ENCODE measurements around the gene IPCEF1. TPM values are rescaled to one million over a fixed set of nuclear protein-coding genes. Genes with fewer than 3 reads are reported as not detected.

Gene IPCEF1
- total RNA-seq: 1.4 TPM
- 1 to 10 TPM in 3 of 8 donors, under 1 TPM in 5; 0.60 to 1.5 (median 0.75) TPM for polyA plus RNA-seq (ENCODE audit: insufficient read depth in 1 of 8, insufficient read length in 8 of 8, low replicate concordance in 1 of 8)
- long read RNA-seq, donor 1: 0 reads
- long read RNA-seq, donor 2: 0 reads
- long read RNA-seq, donor 3: 0 reads
- long read RNA-seq, donor 4: 0 reads
- long read RNA-seq, donor 5: 0 reads
- long read RNA-seq, donor 6: 0 reads
- long read RNA-seq, donor 7: 0 reads
- long read RNA-seq, donor 8: 0 reads
- long read RNA-seq, donor 9: 0 reads
- long read RNA-seq, donor 10: 0 reads
- long read RNA-seq, donor 11: 0 reads

- peak within 1 kb of the TSS; percentile 20 for H3K27ac ChIP-seq (ENCODE audit: low read length)
- no peaks in the 10 kb centered on the region for H3K9me3 ChIP-seq (replicated peaks; ENCODE audit: control insufficient read depth, low read depth, low read length)
- no peaks in the 10 kb centered on the region for H3K36me3 ChIP-seq (ENCODE audit: control insufficient read depth, insufficient read depth, low read length)
- H3K4me1 ChIP-seq (ENCODE audit: control insufficient read depth, insufficient read depth, low read length): no peaks in the 10 kb centered on the region
- WGBS (ENCODE audit: insufficient coverage): 80% methylated on average over 1 of the region's 3 CpGs
- peak; percentile 55 for DNase-seq
- peak within 1 kb of the TSS; percentile 15 for H3K4me3 ChIP-seq (ENCODE audit: low read length)
- H3K27me3 ChIP-seq (ENCODE audit: control insufficient read depth, insufficient read depth, low read length): no peaks in the 10 kb centered on the region
Observed at GRCh38 chr6:154356690-154357089, at the start of gene IPCEF1. Gene IPCEF1 (minus strand): TSS chr6:154356803. CDS start chr6:154265947, 90,856 bp downstream.

- Histone ChIP-seq H3K27ac (ENCODE audit: low read length) (no peak overlapping the region), H3K4me1 (ENCODE audit: control insufficient read depth, insufficient read depth, low read length) (peaks cover 17% of the 10 kb centered on the region), H3K36me3 (ENCODE audit: control insufficient read depth, insufficient read depth, low read length) (peaks cover 28% of the 10 kb centered on the region), H3K27me3 (ENCODE audit: control insufficient read depth, insufficient read depth, low read length) (no peaks in the 10 kb centered on the region), H3K9me3 (replicated peaks; ENCODE audit: control insufficient read depth, low read depth, low read length) (no peaks in the 10 kb centered on the region), H3K4me3 (ENCODE audit: low read length) (no peak overlapping the region)
- DNase-seq: no peak
- 91% methylated on average over 18 of the region's 20 CpGs for WGBS (ENCODE audit: insufficient coverage)
Observed at GRCh38 chr6:154406301-154406700, 49.7 kb upstream of the IPCEF1 start.

- no peak overlapping the region for H3K4me3 ChIP-seq (ENCODE audit: low read length)
- H3K4me1 ChIP-seq (ENCODE audit: control insufficient read depth, insufficient read depth, low read length): peaks cover 5% of the 10 kb centered on the region
- H3K36me3 ChIP-seq (ENCODE audit: control insufficient read depth, insufficient read depth, low read length): peaks cover 36% of the 10 kb centered on the region
- no peaks in the 10 kb centered on the region for H3K27me3 ChIP-seq (ENCODE audit: control insufficient read depth, insufficient read depth, low read length)
- H3K27ac ChIP-seq (ENCODE audit: low read length): no peak overlapping the region
- WGBS (ENCODE audit: insufficient coverage): no CpG with 5 or more reads among the region's 6 CpGs
- no peak for DNase-seq
- H3K9me3 ChIP-seq (replicated peaks; ENCODE audit: control insufficient read depth, low read depth, low read length): no peaks in the 10 kb centered on the region
Observed at GRCh38 chr6:154404791-154405400, 48.3 kb upstream of the IPCEF1 start.

- WGBS (ENCODE audit: insufficient coverage): 43% methylated on average over 4 of the region's 4 CpGs
- Histone ChIP-seq H3K9me3 (replicated peaks; ENCODE audit: control insufficient read depth, low read depth, low read length) (no peaks in the 10 kb centered on the region), H3K4me1 (ENCODE audit: control insufficient read depth, insufficient read depth, low read length) (peaks cover 4% of the 10 kb centered on the region), H3K27ac (ENCODE audit: low read length) (no peak overlapping the region), H3K27me3 (ENCODE audit: control insufficient read depth, insufficient read depth, low read length) (no peaks in the 10 kb centered on the region), H3K4me3 (ENCODE audit: low read length) (no peak overlapping the region), H3K36me3 (ENCODE audit: control insufficient read depth, insufficient read depth, low read length) (peaks cover 33% of the 10 kb centered on the region)
- DNase-seq: peak; percentile 48
Observed at GRCh38 chr6:154403788-154404187, 47.2 kb upstream of the IPCEF1 start.

GRCh38 chr6:154402081-154402780, 45.6 kb upstream of the IPCEF1 start:
- Histone ChIP-seq H3K9me3 (replicated peaks; ENCODE audit: control insufficient read depth, low read depth, low read length) (no peaks in the 10 kb centered on the region), H3K4me3 (ENCODE audit: low read length) (no peak overlapping the region), H3K36me3 (ENCODE audit: control insufficient read depth, insufficient read depth, low read length) (peaks cover 31% of the 10 kb centered on the region), H3K27me3 (ENCODE audit: control insufficient read depth, insufficient read depth, low read length) (no peaks in the 10 kb centered on the region), H3K4me1 (ENCODE audit: control insufficient read depth, insufficient read depth, low read length) (peaks cover 4% of the 10 kb centered on the region), H3K27ac (ENCODE audit: low read length) (no peak overlapping the region)
- DNase-seq: no peak
- no CpG with 5 or more reads among the region's 6 CpGs for WGBS (ENCODE audit: insufficient coverage)

GRCh38 chr6:154399097-154399496, 42.5 kb upstream of the IPCEF1 start:
- no peaks in the 10 kb centered on the region for H3K9me3 ChIP-seq (replicated peaks; ENCODE audit: control insufficient read depth, low read depth, low read length)
- peaks cover 4% of the 10 kb centered on the region for H3K4me1 ChIP-seq (ENCODE audit: control insufficient read depth, insufficient read depth, low read length)
- DNase-seq: no peak
- no peak overlapping the region for H3K4me3 ChIP-seq (ENCODE audit: low read length)
- WGBS (ENCODE audit: insufficient coverage): 93% methylated on average over 2 of the region's 5 CpGs
- H3K27me3 ChIP-seq (ENCODE audit: control insufficient read depth, insufficient read depth, low read length): no peaks in the 10 kb centered on the region
- H3K27ac ChIP-seq (ENCODE audit: low read length): no peak overlapping the region
- peaks cover 17% of the 10 kb centered on the region for H3K36me3 ChIP-seq (ENCODE audit: control insufficient read depth, insufficient read depth, low read length)

GRCh38 chr6:154397491-154398195, 41.0 kb upstream of the IPCEF1 start:
- Histone ChIP-seq H3K4me3 (ENCODE audit: low read length) (no peak overlapping the region), H3K9me3 (replicated peaks; ENCODE audit: control insufficient read depth, low read depth, low read length) (no peaks in the 10 kb centered on the region), H3K36me3 (ENCODE audit: control insufficient read depth, insufficient read depth, low read length) (peaks cover 16% of the 10 kb centered on the region), H3K27me3 (ENCODE audit: control insufficient read depth, insufficient read depth, low read length) (no peaks in the 10 kb centered on the region), H3K4me1 (ENCODE audit: control insufficient read depth, insufficient read depth, low read length) (no peaks in the 10 kb centered on the region), H3K27ac (ENCODE audit: low read length) (no peak overlapping the region)
- no peak for DNase-seq
- WGBS (ENCODE audit: insufficient coverage): 90% methylated on average over 5 of the region's 9 CpGs

GRCh38 chr6:154395878-154396277, 39.3 kb upstream of the IPCEF1 start:
- Histone ChIP-seq H3K9me3 (replicated peaks; ENCODE audit: control insufficient read depth, low read depth, low read length) (no peaks in the 10 kb centered on the region), H3K27me3 (ENCODE audit: control insufficient read depth, insufficient read depth, low read length) (no peaks in the 10 kb centered on the region), H3K27ac (ENCODE audit: low read length) (no peak overlapping the region), H3K4me1 (ENCODE audit: control insufficient read depth, insufficient read depth, low read length) (no peaks in the 10 kb centered on the region), H3K36me3 (ENCODE audit: control insufficient read depth, insufficient read depth, low read length) (peaks cover 3% of the 10 kb centered on the region), H3K4me3 (ENCODE audit: low read length) (no peak overlapping the region)
- no peak for DNase-seq
- 86% methylated on average over 5 of the region's 6 CpGs for WGBS (ENCODE audit: insufficient coverage)

GRCh38 chr6:154395316-154395715, 38.7 kb upstream of the IPCEF1 start:
- Histone ChIP-seq H3K4me3 (ENCODE audit: low read length) (no peak overlapping the region), H3K9me3 (replicated peaks; ENCODE audit: control insufficient read depth, low read depth, low read length) (no peaks in the 10 kb centered on the region), H3K36me3 (ENCODE audit: control insufficient read depth, insufficient read depth, low read length) (peaks cover 3% of the 10 kb centered on the region), H3K4me1 (ENCODE audit: control insufficient read depth, insufficient read depth, low read length) (no peaks in the 10 kb centered on the region), H3K27ac (ENCODE audit: low read length) (no peak overlapping the region), H3K27me3 (ENCODE audit: control insufficient read depth, insufficient read depth, low read length) (no peaks in the 10 kb centered on the region)
- no peak for DNase-seq

GRCh38 chr6:154394571-154394970, 38.0 kb upstream of the IPCEF1 start:
- 60% methylated on average over 1 of the region's 3 CpGs for WGBS (ENCODE audit: insufficient coverage)
- H3K27ac ChIP-seq (ENCODE audit: low read length): no peak overlapping the region
- H3K9me3 ChIP-seq (replicated peaks; ENCODE audit: control insufficient read depth, low read depth, low read length): peaks cover 2% of the 10 kb centered on the region
- no peaks in the 10 kb centered on the region for H3K4me1 ChIP-seq (ENCODE audit: control insufficient read depth, insufficient read depth, low read length)
- no peaks in the 10 kb centered on the region for H3K27me3 ChIP-seq (ENCODE audit: control insufficient read depth, insufficient read depth, low read length)
- H3K36me3 ChIP-seq (ENCODE audit: control insufficient read depth, insufficient read depth, low read length): no peaks in the 10 kb centered on the region
- DNase-seq: no peak
- H3K4me3 ChIP-seq (ENCODE audit: low read length): no peak overlapping the region
